ENCODE data around the gene ZNF26.

The ZNF26 gene

GRCh38 chr12:133010657-133011297 is 24.6 kb downstream of the ZNF26 start:
- WGBS (ENCODE audit: extremely low coverage, insufficient coverage, insufficient read length) = no CpG with 5 or more reads among the region's 6 CpGs
- no peaks in the 10 kb centered on the region for H3K4me1 ChIP-seq (ENCODE audit: control insufficient read depth in 1 of 2, insufficient read depth in 2 of 2, low read length in 2 of 2)

GRCh38 chr12:133023566-133023965 is 37.4 kb downstream of the ZNF26 start:
- Histone ChIP-seq H3K27ac (ENCODE audit: low read depth, low read length) (no peak overlapping the region), H2AK5ac (ENCODE audit: low read length) (no peak overlapping the region), H3K4me3 (ENCODE audit: low read depth, low read length) (no peak overlapping the region), H2AFZ (ENCODE audit: insufficient read depth, low read length, poor library complexity) (no peak overlapping the region), H4K12ac (ENCODE audit: low read depth, low read length) (no peak overlapping the region), H2BK120ac (ENCODE audit: insufficient read depth, low read length, poor library complexity) (no peak overlapping the region), H3K23ac (ENCODE audit: low read length) (no peak overlapping the region), H3K14ac (ENCODE audit: low read length) (no peak overlapping the region), H3K27me3 (ENCODE audit: insufficient read depth, low read length) (no peaks in the 10 kb centered on the region), H2BK5ac (ENCODE audit: low read depth, low read length, poor library complexity) (no peak overlapping the region), H3K18ac (ENCODE audit: low read length) (no peak overlapping the region), H3K79me2 (ENCODE audit: control insufficient read depth, insufficient read depth, low read length, poor library complexity) (no peaks in the 10 kb centered on the region), H4K8ac (ENCODE audit: low read depth, low read length) (no peak overlapping the region), H3K79me1 (ENCODE audit: low read length) (no peaks in the 10 kb centered on the region), H3K36me3 (ENCODE audit: control insufficient read depth in 1 of 2, insufficient read depth in 2 of 2, low read length in 2 of 2) (no peaks in the 10 kb centered on the region), H3K4me2 (ENCODE audit: low read length) (no peak overlapping the region), H3K4me1 (ENCODE audit: control insufficient read depth in 1 of 2, insufficient read depth in 2 of 2, low read length in 2 of 2) (no peaks in the 10 kb centered on the region), H2BK12ac (ENCODE audit: low read length) (no peak overlapping the region), H3K9ac (ENCODE audit: low read length) (no peak overlapping the region), H4K91ac (ENCODE audit: low read depth, low read length) (no peak overlapping the region), H3K4ac (ENCODE audit: low read depth, low read length) (no peak overlapping the region), H3K9me3 (ENCODE audit: insufficient read depth, low read depth, low read length) (peaks cover 11% of the 10 kb centered on the region)
- WGBS (ENCODE audit: extremely low coverage, insufficient coverage, insufficient read length) = no CpG with 5 or more reads among the region's 2 CpGs
- DNase-seq = no peak

More at GRCh38 chr12:133010657-133011297, 24.6 kb downstream of the ZNF26 start:
- H3K4me2 ChIP-seq (ENCODE audit: low read length) = no peak overlapping the region
- no peak overlapping the region for H3K4me3 ChIP-seq (ENCODE audit: low read depth, low read length)
- H3K79me1 ChIP-seq (ENCODE audit: low read length) = no peaks in the 10 kb centered on the region
- H2AFZ ChIP-seq (ENCODE audit: insufficient read depth, low read length, poor library complexity) = no peak overlapping the region
- no peak overlapping the region for H3K18ac ChIP-seq (ENCODE audit: low read length)
- H3K36me3 ChIP-seq (ENCODE audit: control insufficient read depth in 1 of 2, insufficient read depth in 2 of 2, low read length in 2 of 2) = peaks cover 19 to 34% of the 10 kb centered on the region in 2 experiments
- H4K8ac ChIP-seq (ENCODE audit: low read depth, low read length) = no peak overlapping the region
- H4K91ac ChIP-seq (ENCODE audit: low read depth, low read length) = no peak overlapping the region
- no peak overlapping the region for H4K12ac ChIP-seq (ENCODE audit: low read depth, low read length)
- no peak overlapping the region for H3K9ac ChIP-seq (ENCODE audit: low read length)
- H3K4ac ChIP-seq (ENCODE audit: low read depth, low read length) = no peak overlapping the region
- H2AK5ac ChIP-seq (ENCODE audit: low read length) = no peak overlapping the region
- H2BK5ac ChIP-seq (ENCODE audit: low read depth, low read length, poor library complexity) = no peak overlapping the region
- H3K27me3 ChIP-seq (ENCODE audit: insufficient read depth, low read length) = no peaks in the 10 kb centered on the region
- H2BK120ac ChIP-seq (ENCODE audit: insufficient read depth, low read length, poor library complexity) = no peak overlapping the region
- no peak overlapping the region for H3K14ac ChIP-seq (ENCODE audit: low read length)
- H2BK12ac ChIP-seq (ENCODE audit: low read length) = no peak overlapping the region
- no peak for DNase-seq
- no peaks in the 10 kb centered on the region for H3K79me2 ChIP-seq (ENCODE audit: control insufficient read depth, insufficient read depth, low read length, poor library complexity)
- no peak overlapping the region for H3K23ac ChIP-seq (ENCODE audit: low read length)
- peaks cover 21% of the 10 kb centered on the region for H3K9me3 ChIP-seq (ENCODE audit: insufficient read depth, low read depth, low read length)
- no peak overlapping the region for H3K27ac ChIP-seq (ENCODE audit: low read depth, low read length)

GRCh38 chr12:133026996-133027395 is 40.8 kb downstream of the ZNF26 start:
- H4K8ac ChIP-seq (ENCODE audit: low read depth, low read length) = no peak overlapping the region

GRCh38 chr12:133037207-133038005 is 51.2 kb downstream of the ZNF26 start, which contains the start of gene ZNF84:
TSS of gene ZNF84 (plus strand) at chr12:133037509. CDS start at chr12:133041468, 3,959 bp downstream.
- Histone ChIP-seq H3K27ac (ENCODE audit: low read depth, low read length) (peak within 1 kb of the TSS; percentile 96), H4K91ac (ENCODE audit: low read depth, low read length) (peak within 1 kb of the TSS; percentile 79), H3K36me3 (ENCODE audit: control insufficient read depth in 1 of 2, insufficient read depth in 2 of 2, low read length in 2 of 2) (peaks cover 8 to 9% of the 10 kb centered on the region in 2 experiments), H3K4me3 (ENCODE audit: low read depth, low read length) (peak within 1 kb of the TSS; percentile 86), H3K14ac (ENCODE audit: low read length) (peak within 1 kb of the TSS; percentile 43), H4K8ac (ENCODE audit: low read depth, low read length) (peak within 1 kb of the TSS; percentile 88), H3K79me2 (ENCODE audit: control insufficient read depth, insufficient read depth, low read length, poor library complexity) (peaks cover 6% of the 10 kb centered on the region), H2AFZ (ENCODE audit: insufficient read depth, low read length, poor library complexity) (peak within 1 kb of the TSS; percentile 78), H3K4me2 (ENCODE audit: low read length) (peak within 1 kb of the TSS; percentile 77), H3K4ac (ENCODE audit: low read depth, low read length) (peak within 1 kb of the TSS; percentile 95), H3K79me1 (ENCODE audit: low read length) (peaks cover 6% of the 10 kb centered on the region), H3K27me3 (ENCODE audit: insufficient read depth, low read length) (no peaks in the 10 kb centered on the region), H2BK5ac (ENCODE audit: low read depth, low read length, poor library complexity) (peak within 1 kb of the TSS; percentile 23), H2BK12ac (ENCODE audit: low read length) (no peak within 1 kb of the TSS), H3K9me3 (ENCODE audit: insufficient read depth, low read depth, low read length) (peaks cover 10% of the 10 kb centered on the region), H3K9ac (ENCODE audit: low read length) (peak within 1 kb of the TSS; percentile 81), H3K23ac (ENCODE audit: low read length) (no peak within 1 kb of the TSS), H2AK5ac (ENCODE audit: low read length) (no peak within 1 kb of the TSS), H3K18ac (ENCODE audit: low read length) (peak within 1 kb of the TSS; percentile 50), H4K12ac (ENCODE audit: low read depth, low read length) (peak within 1 kb of the TSS; percentile 91), H3K4me1 (ENCODE audit: control insufficient read depth in 1 of 2, insufficient read depth in 2 of 2, low read length in 2 of 2) (no peaks in the 10 kb centered on the region), H2BK120ac (ENCODE audit: insufficient read depth, low read length, poor library complexity) (no peak within 1 kb of the TSS)
- no CpG with 5 or more reads among the region's 103 CpGs for WGBS (ENCODE audit: extremely low coverage, insufficient coverage, insufficient read length)
- peak; percentile 98 to 100 for DNase-seq

More at GRCh38 chr12:133026996-133027395, 40.8 kb downstream of the ZNF26 start:
- no peak overlapping the region for H3K4me2 ChIP-seq (ENCODE audit: low read length)
- no CpG with 5 or more reads among the region's 7 CpGs for WGBS (ENCODE audit: extremely low coverage, insufficient coverage, insufficient read length)
- no peaks in the 10 kb centered on the region for H3K79me1 ChIP-seq (ENCODE audit: low read length)
- H2BK5ac ChIP-seq (ENCODE audit: low read depth, low read length, poor library complexity) = no peak overlapping the region
- H3K9ac ChIP-seq (ENCODE audit: low read length) = no peak overlapping the region
- H3K14ac ChIP-seq (ENCODE audit: low read length) = no peak overlapping the region
- H3K4ac ChIP-seq (ENCODE audit: low read depth, low read length) = no peak overlapping the region
- H4K12ac ChIP-seq (ENCODE audit: low read depth, low read length) = no peak overlapping the region
- H3K79me2 ChIP-seq (ENCODE audit: control insufficient read depth, insufficient read depth, low read length, poor library complexity) = no peaks in the 10 kb centered on the region
- no peaks in the 10 kb centered on the region for H3K36me3 ChIP-seq (ENCODE audit: control insufficient read depth in 1 of 2, insufficient read depth in 2 of 2, low read length in 2 of 2)
- H3K18ac ChIP-seq (ENCODE audit: low read length) = no peak overlapping the region
- H3K27me3 ChIP-seq (ENCODE audit: insufficient read depth, low read length) = no peaks in the 10 kb centered on the region
- H2AK5ac ChIP-seq (ENCODE audit: low read length) = no peak overlapping the region
- H3K23ac ChIP-seq (ENCODE audit: low read length) = no peak overlapping the region
- H3K27ac ChIP-seq (ENCODE audit: low read depth, low read length) = no peak overlapping the region
- H3K4me3 ChIP-seq (ENCODE audit: low read depth, low read length) = no peak overlapping the region
- H4K91ac ChIP-seq (ENCODE audit: low read depth, low read length) = no peak overlapping the region
- H3K4me1 ChIP-seq (ENCODE audit: control insufficient read depth in 1 of 2, insufficient read depth in 2 of 2, low read length in 2 of 2) = no peaks in the 10 kb centered on the region
- H2BK12ac ChIP-seq (ENCODE audit: low read length) = no peak overlapping the region
- no peak overlapping the region for H2BK120ac ChIP-seq (ENCODE audit: insufficient read depth, low read length, poor library complexity)
- H2AFZ ChIP-seq (ENCODE audit: insufficient read depth, low read length, poor library complexity) = no peak overlapping the region
- H3K9me3 ChIP-seq (ENCODE audit: insufficient read depth, low read depth, low read length) = peaks cover 16% of the 10 kb centered on the region
- no peak for DNase-seq

Measured in trophoblast cell (in vitro differentiated cells and primary cell).